Naive B cell (primary cell): ENCODE measurements around the gene INPP5J. TPM values are rescaled to one million over a fixed set of nuclear protein-coding genes. Genes with fewer than 3 reads are reported as not detected.

Experiments used
- ATAC-seq, 2 donors: fragments of 150-1000 bp; cut with Tn5 transposase; 2 replicates each; pipeline ENCODE4 v1.10.0; 2021; ENCODE audit warnings: low read depth in 2 of 2, mild to moderate bottlenecking in 2 of 2, moderate library complexity in 2 of 2
- DNase-seq: peaks from one replicate; pipeline ENCODE4 v3.0.0; 2022
- H3K27ac Mint-ChIP-seq, 6 donors: one replicate each; pipeline ENCODE4 v1.8.0; 2020 to 2022; ENCODE audit warnings: mild to moderate bottlenecking in 6 of 6, mixed read lengths in 6 of 6, moderate library complexity in 5 of 6, inconsistent platforms in 2 of 6
- H3K27me3 Mint-ChIP-seq, 3 donors: one replicate each; pipeline ENCODE4 v1.8.0; 2021 to 2022; ENCODE audit warnings: mixed read lengths in 3 of 3, mild to moderate bottlenecking in 1 of 3
- H3K36me3 Mint-ChIP-seq, 2 donors: one replicate each; pipeline ENCODE4 v1.8.0; 2020 to 2022; ENCODE audit warnings: mixed read lengths in 2 of 2, inconsistent platforms in 1 of 2, mild to moderate bottlenecking in 1 of 2
- H3K4me1 Mint-ChIP-seq, 3 donors: one replicate each; pipeline ENCODE4 v1.8.0; 2020 to 2022; ENCODE audit warnings: mixed read lengths in 3 of 3, inconsistent platforms in 1 of 3, mild to moderate bottlenecking in 1 of 3, moderate library complexity in 1 of 3
- H3K4me3 Mint-ChIP-seq, 8 donors: one replicate each; pipeline ENCODE4 v1.8.0; 2020 to 2022; ENCODE audit warnings: mild to moderate bottlenecking in 8 of 8, mixed read lengths in 8 of 8, moderate library complexity in 8 of 8, inconsistent platforms in 2 of 8
- H3K9me3 Mint-ChIP-seq, 7 donors: one replicate each; pipeline ENCODE4 v1.8.0; 2020 to 2022; ENCODE audit warnings: mixed read lengths in 7 of 7, mild to moderate bottlenecking in 5 of 7, inconsistent platforms in 2 of 7, moderate library complexity in 1 of 7
- polyA plus RNA-seq, 6 donors: library from polyadenylated mRNA; unstranded; fragments of 300-500 nt; fragmentation: Illumina TruSeq; gene quantifications; one replicate each; pipeline ENCODE4 v1.2.3, GENCODE V29; 2021; ENCODE audit warnings: low read depth in 6 of 6

Gene INPP5J
- polyA plus RNA-seq, 6 donors from 2014 or later, result 0.26 TPM; not detected in 5

DNA sequence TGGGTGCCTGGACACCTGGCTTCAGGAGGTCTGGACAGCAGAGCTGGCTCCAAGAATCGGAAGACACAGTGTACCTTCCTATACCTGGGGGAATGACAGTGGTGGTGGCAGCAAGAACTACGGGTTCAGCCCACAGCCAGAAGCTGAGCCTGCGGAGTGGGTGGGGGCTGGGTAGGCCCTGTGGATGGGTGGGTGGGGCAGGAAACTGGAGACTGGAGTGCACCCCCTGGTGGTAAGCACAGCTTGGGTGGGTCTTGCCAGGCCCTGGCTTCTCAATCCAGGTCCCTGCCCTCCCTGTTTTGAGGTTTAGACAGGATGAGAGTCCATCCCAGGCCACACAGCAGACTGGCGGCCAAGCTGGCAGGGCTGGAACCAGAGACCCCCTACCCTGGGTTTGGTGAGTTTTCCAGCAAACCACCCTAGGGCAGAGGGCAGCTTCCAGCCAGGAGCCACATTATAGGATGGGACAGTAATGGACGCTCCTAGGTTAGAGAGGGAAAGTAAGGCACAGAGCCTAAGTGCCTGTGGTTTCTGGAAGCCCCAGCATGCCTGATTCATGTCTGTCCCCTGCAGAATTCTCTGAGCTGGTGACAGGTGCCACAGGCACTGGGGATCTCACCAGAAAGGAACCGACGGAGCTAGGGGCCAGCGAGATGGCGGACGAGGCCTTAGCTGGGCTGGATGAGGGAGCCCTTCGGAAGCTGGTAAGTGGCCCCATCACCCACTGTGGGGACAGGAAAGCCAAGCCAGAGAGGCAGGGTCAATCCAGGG, 40.0 kb upstream of the INPP5J start:
- H3K27ac Mint-ChIP-seq, result peak overlapping the region in 3 of 6 donors; percentile 68 to 90 (median 79)
- DNase-seq, result peak; percentile 19
- H3K4me3 Mint-ChIP-seq, result peak overlapping the region in 7 of 8 donors; percentile 16 to 93 (median 77)
- no peaks in the 10 kb centered on the region for H3K36me3 Mint-ChIP-seq
- no peaks in the 10 kb centered on the region for H3K27me3 Mint-ChIP-seq
- no peak for ATAC-seq
- H3K9me3 Mint-ChIP-seq, result no peaks in the 10 kb centered on the region
- H3K4me1 Mint-ChIP-seq, result peaks cover 28 to 40% (median 39%) of the 10 kb centered on the region in 3 donors

- DNase-seq (no peak), ATAC-seq (no peak)
- Mint-ChIP-seq H3K27me3 (no peaks in the 10 kb centered on the region), H3K4me3 (peak overlapping the region in 6 of 8 donors; percentile 74 to 91 (median 80)), H3K27ac (peak overlapping the region in 3 of 6 donors; percentile 59 to 90 (median 87)), H3K36me3 (no peaks in the 10 kb centered on the region), H3K4me1 (peaks cover 28 to 40% (median 39%) of the 10 kb centered on the region in 3 donors), H3K9me3 (no peaks in the 10 kb centered on the region)
Observed at GRCh38 chr22:31083377-31083768, 39.4 kb upstream of the INPP5J start.

DNA sequence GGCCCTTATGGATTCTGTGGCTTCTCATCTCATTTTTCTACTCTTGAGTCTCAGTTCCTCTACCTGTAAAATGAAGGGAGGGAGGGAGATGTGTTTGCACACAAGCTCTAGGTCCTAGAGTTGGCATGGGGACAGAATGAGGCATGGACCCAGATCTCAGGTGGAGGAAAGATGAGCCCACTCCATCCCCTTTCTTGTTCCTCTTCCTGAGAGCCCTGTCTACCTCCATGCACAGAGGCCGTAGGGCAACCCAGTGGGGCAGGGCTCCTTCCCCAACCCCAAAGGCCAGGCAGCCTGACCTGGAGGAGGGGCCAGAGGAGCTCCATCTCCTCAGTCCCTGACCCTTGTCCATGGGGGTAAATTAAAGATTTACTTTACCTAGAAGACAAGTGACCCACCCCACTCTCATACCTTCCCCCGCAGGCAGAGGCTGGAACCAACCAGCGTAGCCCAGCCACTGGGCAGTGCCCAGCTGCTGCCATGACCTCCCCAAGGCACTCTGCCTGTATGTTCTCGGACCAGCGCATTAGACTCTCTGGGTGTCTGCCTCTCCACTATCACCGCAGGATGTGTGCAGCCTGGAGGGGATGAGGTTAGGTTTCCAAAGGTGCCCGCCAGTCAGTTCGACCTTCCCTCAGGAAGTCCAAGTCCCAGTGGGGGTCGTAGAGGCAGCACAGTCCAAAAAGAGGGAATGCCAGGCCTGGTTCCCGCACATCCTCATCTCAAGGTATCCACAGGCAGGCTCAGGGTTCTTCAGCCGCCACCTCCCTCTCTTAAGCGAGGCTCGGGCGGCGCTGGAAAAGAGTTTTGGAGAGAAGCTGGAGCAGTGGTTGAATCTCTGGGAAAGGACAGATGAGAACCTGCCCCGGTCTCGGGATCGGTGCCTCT, 38.6 kb upstream of the INPP5J start:
- Mint-ChIP-seq H3K9me3 (no peaks in the 10 kb centered on the region), H3K27ac (peak overlapping the region in 4 of 6 donors; percentile 24 to 87 (median 73)), H3K36me3 (no peaks in the 10 kb centered on the region), H3K27me3 (no peaks in the 10 kb centered on the region), H3K4me1 (peaks cover 32 to 44% (median 42%) of the 10 kb centered on the region in 3 donors), H3K4me3 (peak overlapping the region; percentile 74 to 91 (median 84))
- DNase-seq (no peak), ATAC-seq (no peak)

GRCh38 chr22:31084811-31085492, 37.8 kb upstream of the INPP5J start:
- Mint-ChIP-seq H3K36me3 (no peaks in the 10 kb centered on the region), H3K4me3 (peak overlapping the region; percentile 74 to 91 (median 84)), H3K9me3 (no peaks in the 10 kb centered on the region), H3K27ac (peak overlapping the region in 5 of 6 donors; percentile 72 to 87 (median 81)), H3K4me1 (peaks cover 39 to 49% (median 48%) of the 10 kb centered on the region in 3 donors), H3K27me3 (no peaks in the 10 kb centered on the region)
- peak; percentile 84 to 87 for ATAC-seq
- peak; percentile 84 for DNase-seq

DNA sequence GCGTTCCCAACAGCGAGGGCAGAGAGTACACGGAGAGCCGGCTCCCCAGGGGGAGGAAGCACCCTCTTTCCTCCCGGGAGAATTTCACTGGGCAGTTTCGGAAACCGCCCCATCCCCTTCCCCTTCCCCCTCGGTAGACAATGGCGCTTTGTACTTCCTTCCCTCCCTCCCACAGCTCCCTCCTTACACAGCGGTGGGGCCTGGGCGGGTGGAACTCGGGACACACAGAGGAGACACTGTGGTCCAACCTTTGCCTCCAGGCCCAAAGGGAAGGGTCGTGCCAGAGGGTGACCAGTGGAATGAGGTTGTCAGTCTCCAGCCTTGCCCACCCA, 37.3 kb upstream of the INPP5J start:
- no peak for ATAC-seq
- no peaks in the 10 kb centered on the region for H3K9me3 Mint-ChIP-seq
- H3K27ac Mint-ChIP-seq, result peak overlapping the region; percentile 53 to 91 (median 82)
- no peaks in the 10 kb centered on the region for H3K27me3 Mint-ChIP-seq
- peaks cover 39 to 48% (median 47%) of the 10 kb centered on the region in 3 donors for H3K4me1 Mint-ChIP-seq
- DNase-seq, result no peak
- no peaks in the 10 kb centered on the region for H3K36me3 Mint-ChIP-seq
- H3K4me3 Mint-ChIP-seq, result peak overlapping the region; percentile 57 to 91 (median 80)

- no peak for DNase-seq
- Mint-ChIP-seq H3K4me3 (peak overlapping the region; percentile 9 to 88 (median 76)), H3K36me3 (no peaks in the 10 kb centered on the region), H3K9me3 (no peaks in the 10 kb centered on the region), H3K4me1 (peaks cover 35 to 45% (median 43%) of the 10 kb centered on the region in 3 donors), H3K27me3 (no peaks in the 10 kb centered on the region), H3K27ac (peak overlapping the region in 2 of 6 donors; percentile 72 to 91)
- no peak for ATAC-seq
Observed at GRCh38 chr22:31085928-31086327, 36.8 kb upstream of the INPP5J start.

- no peak for ATAC-seq
- Mint-ChIP-seq H3K4me3 (peak overlapping the region in 2 of 8 donors; percentile 77 to 88), H3K36me3 (no peaks in the 10 kb centered on the region), H3K9me3 (no peaks in the 10 kb centered on the region), H3K4me1 (peaks cover 27 to 39% (median 34%) of the 10 kb centered on the region in 3 donors), H3K27ac (peak overlapping the region in 1 of 6 donors; percentile 60), H3K27me3 (no peaks in the 10 kb centered on the region)
- DNase-seq, result no peak
Observed at GRCh38 chr22:31086703-31087330, 35.9 kb upstream of the INPP5J start.

GRCh38 chr22:31087744-31088215, 35.0 kb upstream of the INPP5J start:
- ATAC-seq, result no peak
- Mint-ChIP-seq H3K27ac (no peak overlapping the region), H3K4me3 (peak overlapping the region in 1 of 8 donors; percentile 49), H3K4me1 (peaks cover 24 to 29% (median 26%) of the 10 kb centered on the region in 3 donors), H3K9me3 (no peaks in the 10 kb centered on the region), H3K36me3 (no peaks in the 10 kb centered on the region), H3K27me3 (no peaks in the 10 kb centered on the region)
- no peak for DNase-seq

DNA sequence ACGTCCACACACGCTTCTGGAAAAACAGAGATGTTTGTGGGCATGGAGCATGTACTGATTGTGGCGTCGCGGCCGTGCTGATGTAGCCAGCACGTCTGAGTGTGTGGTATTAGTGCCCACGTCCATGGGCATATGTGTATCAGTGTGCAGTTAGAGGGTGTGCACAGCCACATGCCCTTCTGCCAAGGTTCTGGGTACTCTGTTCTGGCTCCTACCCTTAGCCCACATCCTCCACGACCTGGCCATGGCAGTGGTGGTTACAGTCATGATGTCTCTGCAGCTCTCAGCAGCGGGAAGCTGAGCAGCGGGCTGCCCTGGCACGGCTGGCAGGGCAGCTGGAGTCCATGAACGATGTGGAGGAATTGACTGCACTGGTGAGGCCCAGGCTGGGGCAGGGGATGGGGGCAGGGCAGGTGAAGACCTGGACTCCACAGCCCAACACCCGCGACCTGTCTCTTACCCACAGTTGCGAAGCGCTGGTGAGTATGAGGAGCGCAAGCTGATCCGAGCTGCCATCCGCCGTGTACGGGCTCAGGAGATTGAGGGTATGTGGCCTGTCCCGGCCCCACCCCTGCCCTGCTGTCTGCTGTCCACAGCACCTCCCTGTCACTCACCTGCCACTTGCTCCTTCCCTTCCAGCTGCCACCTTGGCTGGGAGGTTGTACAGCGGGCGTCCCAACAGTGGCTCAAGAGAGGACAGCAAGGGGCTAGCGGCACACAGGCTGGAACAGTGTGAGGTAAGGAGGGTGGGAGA, 34.4 kb upstream of the INPP5J start:
- no peaks in the 10 kb centered on the region for H3K9me3 Mint-ChIP-seq
- no peak overlapping the region for H3K27ac Mint-ChIP-seq
- ATAC-seq (no peak), DNase-seq (no peak)
- H3K4me3 Mint-ChIP-seq, result peak overlapping the region in 1 of 8 donors; percentile 49
- H3K36me3 Mint-ChIP-seq, result no peaks in the 10 kb centered on the region
- H3K4me1 Mint-ChIP-seq, result peaks cover 24 to 26% (median 25%) of the 10 kb centered on the region in 3 donors
- H3K27me3 Mint-ChIP-seq, result no peaks in the 10 kb centered on the region

DNA sequence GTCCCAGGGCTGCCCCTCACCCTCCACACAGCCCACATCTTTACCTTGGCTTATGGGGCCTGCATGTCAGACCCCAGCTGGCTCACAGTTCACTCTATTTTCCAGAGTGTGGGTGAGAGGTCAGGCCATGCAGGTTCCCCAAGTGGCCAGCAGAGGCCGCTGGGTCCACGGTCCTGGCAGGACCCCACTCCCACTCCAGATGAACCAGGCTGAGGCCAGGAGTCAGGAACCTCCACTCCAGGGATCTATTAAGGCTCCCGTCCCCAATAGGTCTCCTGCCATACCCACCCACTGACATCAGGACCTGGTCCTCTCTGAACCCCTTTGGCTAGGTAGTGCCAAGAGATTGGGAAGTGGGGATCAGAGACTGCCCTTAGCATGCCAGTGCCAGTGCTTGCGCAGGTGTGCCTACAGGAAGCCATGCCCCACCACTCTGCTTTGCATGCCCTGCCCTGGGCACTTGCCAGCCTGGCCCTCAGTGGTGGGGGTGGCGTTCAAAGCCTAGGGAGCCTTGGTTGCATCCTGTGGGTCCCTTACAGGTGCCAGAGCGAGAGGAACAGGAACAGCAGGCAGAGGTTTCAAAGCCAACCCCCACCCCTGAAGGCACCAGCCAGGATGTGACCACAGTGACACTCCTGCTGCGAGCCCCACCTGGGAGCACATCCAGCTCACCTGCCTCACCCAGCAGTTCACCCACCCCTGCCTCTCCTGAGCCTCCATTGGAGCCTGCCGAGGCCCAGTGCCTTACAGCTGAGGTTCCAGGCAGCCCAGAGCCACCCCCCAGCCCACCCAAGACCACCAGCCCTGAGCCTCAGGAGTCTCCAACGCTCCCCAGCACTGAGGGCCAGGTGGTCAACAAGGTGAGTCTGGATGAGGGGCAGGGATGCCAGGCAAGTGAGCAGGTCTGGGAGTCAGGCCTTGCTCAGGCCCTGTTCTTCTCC, 33.3 kb upstream of the INPP5J start:
- H3K27ac Mint-ChIP-seq, result no peak overlapping the region
- DNase-seq, result no peak
- no peak for ATAC-seq
- no peaks in the 10 kb centered on the region for H3K9me3 Mint-ChIP-seq
- no peaks in the 10 kb centered on the region for H3K27me3 Mint-ChIP-seq
- H3K36me3 Mint-ChIP-seq, result no peaks in the 10 kb centered on the region
- H3K4me1 Mint-ChIP-seq, result peaks cover 14 to 15% (median 14%) of the 10 kb centered on the region in 3 donors
- H3K4me3 Mint-ChIP-seq, result peak overlapping the region in 1 of 8 donors; percentile 26

DNA sequence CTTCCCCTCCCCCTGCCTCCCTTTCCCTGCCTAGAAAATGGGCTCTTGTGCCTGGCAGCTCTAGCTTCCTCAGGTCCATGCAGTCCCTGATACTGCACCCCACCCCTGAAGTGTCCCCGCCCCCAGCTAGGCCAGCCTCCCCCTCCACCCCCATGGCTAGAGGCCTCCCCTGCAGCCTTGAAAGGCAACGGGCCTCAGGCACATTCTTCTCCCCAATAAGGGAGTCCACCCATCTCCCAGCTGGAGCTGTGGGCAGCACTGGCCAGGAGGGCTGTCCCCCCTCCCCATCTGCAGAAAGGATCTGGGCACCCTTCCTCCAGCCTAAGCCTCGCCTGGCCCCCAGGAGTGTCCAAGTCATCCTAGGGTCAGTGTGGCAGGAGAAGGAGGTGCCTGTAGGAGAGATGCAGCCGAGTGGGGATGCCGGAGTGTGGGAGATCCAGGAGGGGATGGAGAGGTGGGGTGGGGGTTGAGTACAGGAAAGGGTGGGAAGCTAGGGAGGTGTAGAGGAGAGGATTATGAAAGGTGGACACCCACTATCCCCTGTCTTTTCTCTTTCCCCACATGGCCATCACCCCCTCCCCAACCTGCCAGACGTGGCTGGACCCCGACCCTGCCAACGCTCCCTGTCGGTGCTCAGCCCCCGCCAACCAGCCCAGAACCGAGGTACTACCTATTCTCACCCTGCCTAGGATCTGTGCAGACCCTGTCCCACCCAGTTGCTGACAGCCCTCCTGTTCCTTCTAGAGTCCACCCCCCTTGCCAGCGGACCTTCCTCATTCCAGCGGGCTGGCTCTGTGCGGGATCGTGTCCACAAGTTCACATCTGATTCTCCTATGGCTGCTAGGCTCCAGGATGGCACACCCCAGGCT, 32.3 kb upstream of the INPP5J start:
- Mint-ChIP-seq H3K27ac (peak overlapping the region in 1 of 6 donors; percentile 36), H3K27me3 (no peaks in the 10 kb centered on the region), H3K9me3 (no peaks in the 10 kb centered on the region), H3K36me3 (no peaks in the 10 kb centered on the region), H3K4me3 (no peak overlapping the region), H3K4me1 (peaks cover 9 to 11% (median 11%) of the 10 kb centered on the region in 3 donors)
- ATAC-seq, result no peak
- DNase-seq, result no peak
